Measurements from ENCODE around the gene PDE8A.

GRCh38 chr15:85041230-85041629 is 59.6 kb downstream of the PDE8A start:
- TF ChIP-seq CTCF (IDR thresholded peaks at IDR 0.05; ENCODE audit: low read length), result no peak
- no peak for TF ChIP-seq EZH2 (optimal IDR thresholded peaks at IDR 0.05; ENCODE audit: low read depth, low read length)
